Transverse colon (tissue), 4 donors: ENCODE results near the gene TYW1.
"Not testable (repeated sequence)": the region's sequence is repeated elsewhere in the genome, so short reads cannot be mapped to it uniquely, and the experiment has no call there.

Experiments
- CTCF ChIP-seq, 5 experiments: fragments of 200-600 bp in 3 of 5; fragments of 450-650 bp in 2 of 5; sonication (generic) in 3 of 5; IDR thresholded peaks; 1 replicate in 2 of 5; 2 replicates in 3 of 5; pipeline ENCODE4 v1.5.1; 2016 to 2017; ENCODE audit warnings: antibody characterized with exemption in 5 of 5, inconsistent platforms in 3 of 5, mild to moderate bottlenecking in 2 of 5, moderate library complexity in 1 of 5
- EP300 ChIP-seq: sonication (generic); formaldehyde crosslinking; IDR thresholded peaks from one replicate; pipeline ENCODE4 v1.6.1; 2017; ENCODE audit warnings: antibody characterized with exemption, low read depth
- POLR2A ChIP-seq: fragments of 450-650 bp; IDR thresholded peaks from one replicate; pipeline ENCODE4 v1.6.1; 2016; ENCODE audit warnings: antibody characterized with exemption, mild to moderate bottlenecking, moderate library complexity
- POLR2AphosphoS5 ChIP-seq, 3 donors: sonication (generic); formaldehyde crosslinking; IDR thresholded peaks; one replicate each; pipeline ENCODE4 v1.6.1; 2016; ENCODE audit warnings: antibody characterized with exemption in 3 of 3

- TF ChIP-seq POLR2AphosphoS5 (IDR thresholded peaks at IDR 0.05); CTCF (IDR thresholded peaks at IDR 0.05); POLR2A; EP300: not testable (repeated sequence)
Measured at GRCh38 chr7:67111342-67111741, 114.7 kb downstream of the TYW1 start.
